Measurements from ENCODE around the gene PALM. TPM values are rescaled to one million over a fixed set of nuclear protein-coding genes. Genes with fewer than 3 reads are reported as not detected.
"Not testable (repeated sequence)": the region's sequence is repeated elsewhere in the genome, so short reads cannot be mapped to it uniquely, and the experiment has no call there.

The PALM gene
- total RNA-seq, 2 donors from 2014 or later: 8.7 to 11.9 TPM

DNA sequence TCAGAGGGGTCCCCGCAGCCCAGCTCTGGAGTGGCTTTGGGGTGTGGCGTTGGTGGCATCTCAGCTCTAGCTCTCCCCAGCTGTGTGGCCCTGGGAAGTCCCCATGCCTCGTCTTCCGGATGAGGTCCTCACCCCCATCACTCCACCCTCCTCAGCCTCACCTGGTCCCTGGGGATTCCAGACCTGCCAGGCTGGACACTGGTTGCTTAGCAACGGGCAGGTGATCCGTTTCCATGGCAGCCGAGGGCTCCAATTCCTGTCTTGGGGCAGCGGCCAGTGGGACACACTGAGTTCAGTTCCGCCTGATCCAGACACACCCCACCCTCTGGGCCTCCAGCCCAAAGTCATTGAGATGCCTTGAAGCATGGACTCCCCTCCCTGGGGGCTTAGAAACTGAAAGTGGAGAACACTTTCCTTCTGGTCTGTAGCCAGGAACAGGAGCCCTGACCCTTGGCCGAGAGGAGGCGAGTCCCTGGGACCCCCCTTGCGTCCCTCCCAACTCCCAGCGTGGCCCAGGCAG lies 34.5 kb downstream of the PALM start:
- ATAC-seq (peak; percentile 42), DNase-seq (peak; percentile 79 to 94)
- intact Hi-C loops (cut with DNase I, micrococcal nuclease): no loop called here

DNA sequence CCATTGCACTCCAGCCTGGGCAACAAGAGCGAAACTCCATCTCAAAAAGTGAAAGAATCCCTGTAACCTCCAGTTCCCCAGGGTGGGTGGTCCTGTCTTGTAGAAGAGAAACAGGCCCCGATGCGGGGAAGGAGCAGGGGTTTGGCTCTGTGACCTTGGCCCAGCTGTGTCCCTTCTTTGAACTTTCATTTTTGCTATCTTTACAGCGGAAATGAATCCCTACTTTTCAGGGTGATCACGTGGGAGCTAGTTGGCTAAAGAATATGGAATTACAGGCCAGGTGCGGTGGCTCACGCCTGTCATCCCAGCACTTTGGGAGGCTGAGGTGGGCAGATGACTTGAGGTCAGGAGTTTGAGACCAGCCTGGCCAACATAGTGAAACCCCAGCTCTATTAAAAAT lies 36.4 kb downstream of the PALM start:
- DNase-seq; intact Hi-C loops (cut with DNase I, micrococcal nuclease); ATAC-seq: not testable (repeated sequence)

DNA sequence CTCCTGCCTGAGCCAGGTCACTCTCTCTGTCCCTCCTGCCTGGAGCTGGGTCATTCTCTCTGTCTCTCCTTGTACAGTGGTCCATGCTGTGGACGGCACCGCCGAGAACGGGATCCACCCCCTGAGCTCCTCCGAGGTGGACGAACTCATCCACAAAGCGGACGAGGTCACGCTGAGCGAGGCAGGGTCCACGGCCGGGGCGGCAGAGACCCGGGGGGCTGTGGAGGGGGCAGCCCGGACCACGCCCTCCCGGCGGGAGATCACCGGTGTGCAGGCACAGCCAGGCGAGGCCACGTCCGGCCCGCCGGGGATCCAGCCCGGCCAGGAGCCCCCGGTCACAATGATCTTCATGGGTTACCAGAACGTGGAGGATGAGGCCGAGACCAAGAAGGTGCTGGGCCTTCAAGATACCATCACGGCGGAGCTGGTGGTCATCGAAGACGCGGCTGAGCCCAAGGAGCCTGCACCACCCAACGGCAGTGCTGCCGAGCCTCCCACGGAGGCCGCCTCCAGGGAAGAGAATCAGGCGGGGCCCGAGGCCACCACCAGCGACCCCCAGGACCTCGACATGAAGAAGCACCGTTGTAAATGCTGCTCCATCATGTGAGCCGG lies 37.6 kb downstream of the PALM start:
- DNase-seq (no peak), ATAC-seq (no peak)
- intact Hi-C loops (cut with DNase I, micrococcal nuclease): no loop called here

DNA sequence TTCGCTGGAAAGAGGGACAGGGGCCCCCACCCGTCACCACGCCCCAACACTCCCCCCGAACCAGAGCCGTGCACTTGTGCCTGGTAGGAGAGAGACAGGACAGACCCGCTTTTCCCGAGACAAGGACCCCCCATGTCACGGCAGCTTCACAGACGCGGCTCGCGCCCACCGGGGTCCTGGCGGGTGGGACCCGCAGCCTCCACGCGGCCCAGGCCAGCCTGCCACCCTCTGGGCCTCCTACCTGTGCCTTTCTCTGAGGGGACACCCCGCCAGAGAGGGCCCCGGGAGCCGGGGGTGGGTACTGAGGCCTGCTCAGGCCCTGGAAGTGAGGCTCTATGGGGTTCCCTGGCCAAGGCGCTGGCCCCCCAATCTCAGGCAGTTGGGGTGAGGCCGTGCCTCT lies 38.2 kb downstream of the PALM start:
- no peak for DNase-seq
- no peak for ATAC-seq
- intact Hi-C loops (cut with DNase I, micrococcal nuclease): no loop called here

DNA sequence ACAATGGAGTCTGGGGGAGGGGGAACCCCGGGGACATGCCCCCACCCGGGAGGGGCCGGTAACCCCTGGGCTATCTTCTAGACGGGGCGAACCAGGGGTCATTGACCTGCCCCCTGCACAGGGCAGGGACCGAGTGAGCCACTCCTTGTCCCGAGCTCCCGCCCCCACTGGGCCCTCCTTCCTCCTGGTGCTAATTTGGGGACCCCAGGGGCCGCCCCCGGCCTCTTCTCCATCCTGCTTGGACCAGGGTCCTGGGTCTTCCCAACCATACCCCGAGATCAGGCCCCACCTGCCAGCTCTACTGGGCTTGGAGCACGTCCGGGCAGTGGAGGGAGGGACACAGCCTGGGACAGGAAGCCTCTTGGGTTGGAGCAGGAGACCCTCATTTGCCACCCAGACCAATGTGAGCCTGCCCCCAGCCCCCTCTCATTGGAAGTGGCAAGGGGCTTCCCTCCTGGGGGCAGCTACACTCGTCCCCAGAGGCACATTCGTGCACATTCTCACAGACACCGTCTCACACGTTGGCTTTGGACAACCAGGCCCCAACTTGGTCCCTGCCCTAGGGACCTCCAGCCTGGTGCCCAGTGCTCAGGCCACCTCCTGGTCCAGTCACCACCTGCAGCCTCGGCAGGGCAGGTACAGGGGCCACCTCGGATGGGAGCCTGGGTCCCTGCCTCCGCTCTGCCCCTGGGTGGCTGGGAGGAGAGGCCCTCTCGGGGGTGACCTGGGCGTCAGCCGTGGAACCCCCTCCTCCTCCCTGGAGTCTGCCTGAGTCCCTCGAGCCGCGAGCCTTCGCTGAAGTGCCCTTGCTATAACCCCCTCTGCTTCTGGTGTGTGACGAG lies 38.9 kb downstream of the PALM start:
- no peak for ATAC-seq
- intact Hi-C loops (cut with DNase I, micrococcal nuclease): no loop called here

DNA sequence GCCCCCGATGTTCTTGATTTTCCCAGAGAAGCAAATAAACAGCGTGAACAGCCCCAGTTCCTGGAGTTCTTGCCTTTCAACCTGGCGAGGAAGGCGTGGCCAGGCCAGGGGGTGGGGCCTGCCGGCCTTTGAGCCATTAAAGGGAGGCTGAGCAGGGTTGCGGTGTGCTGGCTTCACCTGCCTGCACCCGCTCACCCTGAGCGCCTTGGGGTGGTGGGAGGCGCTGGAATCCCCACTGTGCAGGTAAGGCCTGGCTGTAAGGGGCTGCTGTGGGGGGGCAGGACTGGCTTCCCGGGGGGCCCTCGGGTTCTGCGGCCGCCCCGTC lies 39.5 kb downstream of the PALM start:
- peak; percentile 85 to 87 for DNase-seq
- intact Hi-C loops (cut with DNase I, micrococcal nuclease): no loop called here

More for the DNA sequence above, 38.9 kb downstream of the PALM start:
- no peak for DNase-seq

DNA sequence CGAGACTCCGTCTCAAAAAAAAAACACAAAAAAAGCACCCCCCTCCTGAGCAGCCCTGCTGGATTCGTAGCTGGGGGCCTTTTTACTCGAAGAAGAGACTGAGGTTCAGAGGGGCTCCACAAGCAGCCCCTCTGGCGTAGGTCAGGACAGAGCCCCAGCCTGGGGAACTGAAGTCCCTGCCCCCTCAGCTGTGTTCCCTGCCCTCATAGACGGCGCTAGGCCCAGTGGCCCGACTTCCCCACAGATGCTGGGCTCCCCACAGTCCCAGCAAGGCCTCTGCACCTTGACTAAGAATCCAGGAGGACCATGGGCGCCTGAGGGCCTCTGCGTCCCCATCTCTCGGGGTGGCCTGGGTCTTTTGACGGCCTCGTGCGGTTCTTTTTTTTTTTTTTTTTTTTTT lies 41.1 kb downstream of the PALM start:
- ATAC-seq (no peak), DNase-seq (peak in 1 of 2 donors; percentile 16)
- intact Hi-C loops (cut with DNase I, micrococcal nuclease): no loop called here

More for the DNA sequence above, 39.5 kb downstream of the PALM start:
- peak; percentile 28 for ATAC-seq

DNA sequence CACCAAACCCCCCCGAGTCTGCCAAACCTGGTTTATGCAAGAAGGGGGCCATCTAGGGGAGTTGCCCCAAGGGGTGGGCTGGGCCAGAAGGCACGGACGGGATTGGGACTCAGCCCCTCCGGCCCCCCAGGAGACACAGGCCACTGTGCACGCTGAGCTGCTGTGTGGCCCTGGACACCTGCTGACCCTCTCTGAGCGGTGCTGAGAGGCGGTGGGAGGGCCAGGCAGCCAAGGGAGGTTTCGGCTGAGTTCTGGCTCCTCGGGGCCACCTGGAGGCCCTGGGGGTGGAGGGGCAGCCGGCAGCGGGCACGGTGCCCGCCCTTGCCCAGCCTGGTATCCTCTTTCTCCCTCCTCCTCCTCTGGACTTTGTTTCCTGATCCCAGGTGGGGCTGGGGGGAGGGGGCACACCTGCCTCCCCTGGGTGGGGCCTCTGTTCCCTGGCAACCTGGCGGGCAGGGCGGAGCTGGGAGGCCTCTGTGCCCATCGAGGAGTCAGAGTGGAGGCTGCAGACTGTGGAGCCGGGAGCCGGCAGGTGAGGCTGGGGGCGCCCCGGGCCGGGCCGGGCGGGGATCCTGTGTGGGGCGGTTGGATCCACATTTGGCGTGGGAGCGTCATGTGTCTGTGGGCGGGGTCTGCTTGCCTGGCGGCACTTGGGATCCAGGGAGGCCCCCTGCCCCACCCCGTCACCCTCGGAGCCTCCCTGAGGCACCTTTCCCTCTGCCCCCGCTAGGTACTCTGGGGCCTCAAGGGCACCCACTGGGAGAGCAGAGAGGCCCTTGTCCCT lies 42.1 kb downstream of the PALM start, which contains the start of gene MISP:
Gene MISP, plus strand, starts transcription at position 473 of the 784 bp plus-strand sequence. CDS start 5,835 bp downstream, outside the sequence.
- intact Hi-C loops (cut with DNase I, micrococcal nuclease): no loop called here
- DNase-seq: peak; percentile 93 to 95
- peak; percentile 62 for ATAC-seq

DNA sequence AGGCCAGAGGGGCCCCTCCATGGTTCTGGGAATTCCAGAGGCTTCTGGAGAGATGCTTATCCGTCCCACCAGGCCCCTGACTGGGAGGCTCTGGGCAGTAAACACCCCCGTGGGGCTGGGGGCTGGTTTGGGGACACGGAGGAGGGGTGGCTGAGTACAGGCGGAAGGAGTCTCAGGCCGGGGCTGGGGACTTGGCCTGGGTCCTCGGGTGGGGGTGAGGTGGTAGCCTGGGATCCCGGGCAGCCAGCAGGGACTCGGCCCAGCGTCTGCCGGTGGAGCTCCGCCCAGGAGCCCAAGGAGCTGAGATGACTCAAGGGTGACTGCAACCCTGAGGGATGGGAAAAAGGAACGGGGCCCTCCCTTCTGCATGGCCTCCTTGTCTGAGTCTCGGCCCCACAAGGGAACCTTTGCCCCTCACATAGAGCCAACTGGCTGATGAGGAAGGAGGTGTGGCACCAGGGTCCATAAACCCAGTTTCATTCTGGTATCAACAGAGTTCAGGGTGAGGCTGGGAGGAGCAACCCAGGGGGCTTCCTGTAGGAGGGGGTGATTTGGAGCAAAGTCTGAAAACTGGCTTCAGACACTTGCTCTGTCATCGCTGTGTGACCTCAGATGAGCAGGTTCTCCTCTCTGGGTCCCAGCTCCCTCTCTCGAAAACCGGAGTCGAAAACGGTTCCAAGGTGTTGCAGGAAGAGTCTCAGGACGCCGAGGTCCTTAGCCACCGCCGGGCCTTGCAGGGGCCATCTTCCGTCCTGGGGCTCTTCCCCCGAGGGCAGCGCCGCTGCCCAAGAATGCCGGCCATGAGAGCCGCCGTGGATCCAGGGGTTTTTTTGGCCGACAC lies 43.0 kb downstream of the PALM start:
- ATAC-seq: peak; percentile 55
- intact Hi-C loops (cut with DNase I, micrococcal nuclease): no loop called here
- DNase-seq: peak; percentile 82 to 93

DNA sequence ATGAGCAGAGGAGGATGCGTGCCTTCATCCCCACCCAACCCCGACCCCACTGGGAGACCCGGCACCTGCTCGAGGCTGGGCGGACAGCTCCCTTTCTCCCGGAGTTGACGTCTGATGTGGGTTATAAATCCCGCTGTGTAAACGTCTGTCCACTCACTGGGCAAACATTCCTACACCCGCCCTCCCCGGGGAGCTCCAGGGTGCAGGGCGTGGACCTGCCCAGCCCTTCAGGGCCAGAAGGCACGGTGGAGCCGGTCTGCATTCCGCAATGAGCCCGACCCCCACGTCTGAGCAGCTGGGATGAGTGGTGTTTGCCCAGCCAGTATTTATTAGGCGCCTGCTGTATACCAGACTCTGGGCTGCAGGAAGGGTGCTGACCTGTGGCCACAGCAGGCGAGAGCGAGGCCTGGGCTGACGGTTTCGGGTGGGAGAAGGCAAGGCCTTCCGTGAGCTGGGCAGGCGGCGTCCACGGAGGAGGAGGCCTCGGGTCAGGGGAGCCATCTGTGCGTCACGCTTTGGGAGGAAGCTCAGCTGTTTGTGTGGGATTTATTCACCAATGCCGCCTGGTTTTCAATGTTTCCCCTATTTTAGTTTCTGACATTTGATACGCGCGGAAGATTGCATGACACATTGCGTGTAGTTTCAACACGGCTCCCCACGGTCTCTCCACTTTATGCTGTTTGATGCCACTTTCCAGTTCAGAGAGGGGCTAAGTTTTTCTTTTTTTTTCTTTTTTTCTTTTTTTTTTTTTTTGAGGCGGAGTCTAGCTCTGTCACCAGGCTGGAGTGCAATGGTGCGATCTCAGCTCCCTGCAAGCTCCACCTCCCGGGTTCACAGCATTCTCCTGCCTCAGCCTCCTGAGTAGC lies 44.1 kb downstream of the PALM start:
- ATAC-seq (peak; percentile 52), DNase-seq (peak; percentile 87 to 96)
- intact Hi-C loops (cut with DNase I, micrococcal nuclease): no loop called here

DNA sequence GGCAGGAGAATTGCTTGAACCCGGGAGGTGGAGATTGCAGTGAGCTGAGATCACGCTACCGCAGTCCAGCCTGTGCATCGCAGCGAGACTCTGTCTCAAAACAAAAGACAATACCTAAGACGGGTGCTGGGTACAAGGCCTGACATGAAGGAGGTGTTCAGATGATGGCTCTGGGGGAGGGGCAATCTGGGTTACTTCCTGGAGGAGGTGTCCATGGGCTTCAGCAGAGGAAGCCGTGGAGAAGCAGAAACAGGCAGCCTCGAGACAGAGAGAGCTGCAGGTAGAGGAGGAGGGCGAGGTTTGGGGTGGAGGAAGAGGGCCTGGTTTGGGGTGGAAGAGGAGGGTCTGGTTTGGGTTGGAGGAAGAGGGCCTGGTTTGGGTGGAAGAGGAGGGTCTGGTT lies 45.8 kb downstream of the PALM start:
- no peak for ATAC-seq
- peak in 1 of 2 donors; percentile 52 for DNase-seq
- intact Hi-C loops (cut with DNase I, micrococcal nuclease): no loop called here

DNA sequence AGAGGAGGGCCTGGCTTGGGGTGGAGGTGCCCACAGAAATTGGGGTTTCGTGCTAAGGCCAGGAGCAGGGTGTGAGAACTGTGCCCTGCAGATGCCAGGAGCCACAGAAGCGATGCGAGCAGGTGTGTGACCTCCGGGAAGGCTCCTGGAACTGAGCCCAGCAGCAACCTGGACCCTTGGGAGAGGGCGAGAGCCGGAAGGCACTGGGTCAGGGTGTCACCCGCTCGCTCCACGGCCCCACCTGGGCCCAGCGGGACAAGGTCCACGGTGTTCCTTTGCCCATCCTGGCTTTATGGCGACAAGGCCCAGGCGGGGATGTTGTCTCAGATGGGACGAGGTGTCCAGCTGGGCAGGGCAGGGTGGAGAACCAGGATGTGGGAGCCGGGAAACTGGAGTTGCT lies 46.3 kb downstream of the PALM start:
- DNase-seq: peak; percentile 82 to 93
- intact Hi-C loops (cut with DNase I, micrococcal nuclease): no loop called here
- ATAC-seq: peak; percentile 41

DNA sequence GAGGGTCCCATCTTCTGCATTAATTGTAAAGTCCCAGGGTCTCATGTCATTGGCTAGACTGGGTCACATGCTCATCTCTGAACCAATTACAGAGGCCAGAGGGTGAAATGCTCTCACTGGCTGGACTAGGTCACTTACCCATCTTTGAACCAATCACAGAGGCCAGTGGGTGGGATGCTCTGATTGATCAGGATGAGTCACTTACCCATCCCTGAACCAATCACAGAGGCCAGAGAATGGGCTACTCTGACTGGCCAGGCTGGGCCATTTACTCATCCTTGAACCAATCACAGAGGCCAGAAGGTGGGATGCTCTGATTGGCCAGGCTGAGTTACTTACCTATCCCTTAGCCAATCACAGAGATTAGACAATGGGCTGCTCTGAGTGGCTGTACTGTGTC lies 47.5 kb downstream of the PALM start:
- intact Hi-C loops (cut with DNase I, micrococcal nuclease): no loop called here
- ATAC-seq (no peak), DNase-seq (no peak)

DNA sequence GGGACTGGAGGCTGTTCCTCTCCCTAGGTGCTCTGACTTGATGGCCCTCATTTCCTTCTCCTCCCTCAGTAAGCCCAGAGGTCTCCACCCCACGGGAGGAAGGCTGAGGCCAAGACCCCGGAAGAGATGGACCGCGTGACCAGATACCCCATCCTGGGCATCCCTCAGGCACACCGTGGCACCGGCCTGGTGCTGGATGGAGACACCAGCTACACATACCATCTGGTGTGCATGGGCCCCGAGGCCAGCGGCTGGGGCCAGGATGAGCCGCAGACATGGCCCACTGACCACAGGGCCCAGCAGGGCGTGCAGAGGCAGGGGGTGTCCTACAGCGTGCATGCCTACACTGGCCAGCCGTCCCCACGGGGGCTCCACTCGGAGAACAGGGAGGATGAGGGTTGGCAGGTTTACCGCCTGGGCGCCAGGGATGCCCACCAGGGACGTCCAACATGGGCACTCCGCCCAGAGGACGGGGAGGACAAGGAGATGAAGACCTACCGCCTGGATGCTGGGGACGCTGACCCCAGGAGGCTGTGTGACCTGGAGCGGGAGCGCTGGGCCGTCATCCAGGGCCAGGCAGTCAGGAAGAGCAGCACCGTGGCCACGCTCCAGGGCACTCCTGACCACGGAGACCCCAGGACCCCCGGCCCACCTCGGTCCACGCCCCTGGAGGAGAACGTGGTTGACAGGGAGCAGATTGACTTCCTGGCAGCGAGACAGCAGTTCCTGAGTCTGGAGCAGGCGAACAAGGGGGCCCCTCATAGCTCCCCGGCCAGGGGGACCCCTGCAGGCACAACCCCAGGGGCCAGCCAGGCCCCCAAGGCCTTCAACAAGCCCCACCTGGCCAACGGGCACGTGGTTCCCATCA lies 48.3 kb downstream of the PALM start:
- ATAC-seq (no peak), DNase-seq (no peak)

DNA sequence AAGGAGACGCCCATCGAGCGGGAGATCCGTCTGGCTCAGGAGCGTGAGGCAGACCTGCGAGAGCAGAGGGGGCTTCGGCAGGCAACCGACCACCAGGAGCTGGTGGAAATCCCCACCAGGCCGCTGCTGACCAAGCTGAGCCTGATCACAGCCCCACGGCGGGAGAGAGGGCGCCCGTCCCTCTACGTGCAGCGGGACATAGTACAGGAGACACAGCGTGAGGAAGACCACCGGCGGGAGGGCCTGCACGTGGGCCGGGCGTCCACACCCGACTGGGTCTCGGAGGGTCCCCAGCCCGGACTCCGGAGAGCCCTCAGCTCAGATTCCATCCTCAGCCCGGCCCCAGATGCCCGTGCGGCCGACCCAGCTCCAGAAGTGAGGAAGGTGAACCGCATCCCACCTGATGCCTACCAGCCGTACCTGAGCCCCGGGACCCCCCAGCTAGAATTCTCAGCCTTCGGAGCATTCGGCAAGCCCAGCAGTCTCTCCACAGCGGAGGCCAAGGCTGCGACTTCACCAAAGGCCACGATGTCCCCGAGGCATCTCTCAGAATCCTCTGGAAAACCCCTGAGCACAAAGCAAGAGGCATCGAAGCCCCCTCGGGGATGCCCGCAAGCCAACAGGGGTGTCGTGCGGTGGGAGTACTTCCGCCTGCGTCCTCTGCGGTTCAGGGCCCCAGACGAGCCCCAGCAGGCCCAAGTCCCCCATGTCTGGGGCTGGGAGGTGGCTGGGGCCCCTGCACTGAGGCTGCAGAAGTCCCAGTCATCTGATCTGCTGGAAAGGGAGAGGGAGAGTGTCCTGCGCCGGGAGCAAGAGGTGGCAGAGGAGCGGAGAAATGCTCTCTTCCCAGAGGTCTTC lies 49.3 kb downstream of the PALM start:
- DNase-seq: no peak
- no peak for ATAC-seq
- intact Hi-C loops (cut with DNase I, micrococcal nuclease): no loop called here

More for the DNA sequence above, 48.3 kb downstream of the PALM start:
- intact Hi-C loops (cut with DNase I, micrococcal nuclease): no loop called here

DNA sequence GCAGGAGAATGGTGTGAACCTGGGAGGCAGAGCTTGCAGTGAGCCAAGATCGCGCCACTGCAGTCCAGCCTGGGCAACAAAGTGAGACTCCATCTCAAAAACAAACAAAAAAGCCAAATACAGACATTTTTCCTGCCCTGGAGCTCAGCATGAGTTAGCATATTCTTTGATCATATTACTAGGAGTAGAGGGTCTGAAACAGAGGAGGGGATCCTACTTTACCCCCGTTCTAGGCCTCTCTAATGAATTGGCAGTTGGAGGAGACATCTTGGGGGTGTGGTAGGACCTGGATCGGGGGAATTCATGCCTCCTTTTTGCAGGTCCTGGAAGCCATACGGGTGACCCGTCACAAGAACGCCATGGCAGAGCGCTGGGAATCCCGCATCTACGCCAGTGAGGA lies 54.4 kb downstream of the PALM start:
- no peak for ATAC-seq
- no peak for DNase-seq
- intact Hi-C loops (cut with DNase I, micrococcal nuclease): loop anchor here in 1 of 2 donors (10.0 kb wide), 1 partner anchor 222 kb away; the partner anchor contains the start of gene WDR18
